PC-3 (cell line): Measurements from ENCODE around the gene TBC1D16. TPM values are rescaled to one million over a fixed set of nuclear protein-coding genes. Genes with fewer than 3 reads are reported as not detected.

Source experiments
- ATAC-seq: fragments of 200-7000 bp; cut with Tn5 transposase; 2 replicates; pipeline ENCODE4 v1.9.1; 2020; ENCODE audit warnings: mild to moderate bottlenecking, moderate library complexity
- BruUV-seq: library from RNA; stranded (reverse); fragments of 400-500 nt; replicated peaks from 2 replicates; lab custom pipeline; 2021; lab: Mats Ljungman, UMichigan
- CTCF ChIA-PET: fragments of 300-600 bp; sonication (Branson Sonifier 250); formaldehyde crosslinking; loops from one replicate; lab custom pipeline; 2022; ENCODE audit warnings: antibody characterized with exemption; lab: Charles Lee
- POLR2A ChIA-PET: fragments of 300-600 bp; sonication (Branson Sonifier 250); formaldehyde crosslinking; loops from one replicate; lab custom pipeline; 2022; ENCODE audit warnings: antibody characterized with exemption; ENCODE audit not compliant: unreplicated experiment; lab: Charles Lee
- DNase-seq: peaks from one replicate; pipeline ENCODE4 v3.0.0-alpha.2; 2015
- H2AFZ ChIP-seq: fragments of 300-600 bp; sonication (generic); 2 replicates; pipeline ENCODE4 v1.6.0; 2016; ENCODE audit warnings: antibody characterized with exemption, low read length
- H3F3A ChIP-seq: fragments of 300-600 bp; sonication (generic); one replicate; pipeline ENCODE4 v1.6.0; 2017; ENCODE audit warnings: antibody characterized with exemption, low read length, control low read depth, mild to moderate bottlenecking; ENCODE audit not compliant: unreplicated experiment
- H3K27ac ChIP-seq: fragments of 300-600 bp; sonication (generic); 2 replicates; pipeline ENCODE4 v1.5.1; 2016; ENCODE audit warnings: mild to moderate bottlenecking, low read length
- H3K27me3 ChIP-seq: fragments of 300-600 bp; sonication (generic); 2 replicates; pipeline ENCODE4 v1.6.1; 2016; ENCODE audit warnings: low read length, mixed read lengths
- H3K36me3 ChIP-seq: fragments of 300-600 bp; sonication (generic); 2 replicates; pipeline ENCODE4 v1.6.1; 2016; ENCODE audit warnings: low read depth, mixed run types, low read length, mixed read lengths
- H3K4me1 ChIP-seq: fragments of 300-600 bp; sonication (generic); 2 replicates; pipeline ENCODE4 v1.5.1; 2016; ENCODE audit warnings: low read length; ENCODE audit not compliant: insufficient read depth
- H3K4me2 ChIP-seq: fragments of 300-600 bp; sonication (generic); 2 replicates; pipeline ENCODE4 v1.6.0; 2016; ENCODE audit warnings: low read length
- H3K4me3 ChIP-seq: fragments of 300-600 bp; sonication (generic); 2 replicates; pipeline ENCODE4 v1.5.1; 2016; ENCODE audit warnings: mild to moderate bottlenecking, low read length, mixed read lengths
- H3K79me2 ChIP-seq: fragments of 300-600 bp; sonication (generic); 2 replicates; pipeline ENCODE4 v1.6.1; 2017; ENCODE audit warnings: low read length, mixed read lengths
- H3K9ac ChIP-seq: fragments of 300-600 bp; sonication (generic); 2 replicates; pipeline ENCODE4 v1.6.0; 2016; ENCODE audit warnings: mild to moderate bottlenecking, low read length
- H3K9me2 ChIP-seq: fragments of 300-600 bp; sonication (generic); replicated peaks from 2 replicates; pipeline ENCODE4 v1.6.1; 2016; ENCODE audit warnings: mixed run types, low read length, mixed read lengths
- H3K9me3 ChIP-seq: fragments of 300-600 bp; sonication (generic); 2 replicates; pipeline ENCODE4 v1.6.1; 2016; ENCODE audit warnings: low read length, mixed read lengths
- H4K20me1 ChIP-seq: fragments of 300-600 bp; sonication (generic); 2 replicates; pipeline ENCODE4 v1.6.1; 2016; ENCODE audit warnings: low read length, mixed read lengths
- CTCF ChIP-seq: fragments of 300-600 bp; sonication (generic); conservative IDR thresholded peaks from 2 replicates; pipeline ENCODE4 v1.5.1; 2017; ENCODE audit warnings: antibody characterized with exemption, low read depth, mild to moderate bottlenecking, low read length
- EZH2 ChIP-seq: fragments of 300-600 bp; sonication (generic); IDR thresholded peaks from one replicate; pipeline ENCODE4 v1.6.1; 2017; ENCODE audit warnings: antibody characterized with exemption, mild to moderate bottlenecking, low read length; ENCODE audit not compliant: unreplicated experiment
- EZH2phosphoT487 ChIP-seq: fragments of 300-600 bp; sonication (generic); IDR thresholded peaks from 2 replicates; pipeline ENCODE4 v1.6.1; 2018; ENCODE audit warnings: mild to moderate bottlenecking, antibody characterized with exemption, low read length, borderline replicate concordance
- intact Hi-C: fragments of 100-400 bp; cut with micrococcal nuclease; formaldehyde crosslinking; loops from 2 replicates; pipeline ENCODE4 v1.9.0; 2023
- total RNA-seq: library from RNA; depleted of rRNA; stranded (reverse); fragments of >200 nt; gene quantifications from 2 replicates; pipeline ENCODE4 v1.2.3, GENCODE V29; 2014

TBC1D16 gene
- total RNA-seq, 1 experiment from 2014 or later, result 23.7 TPM

GRCh38 chr17:79922116-79922601 lies 113.5 kb downstream of the TBC1D16 start:
- ATAC-seq (no peak), DNase-seq (no peak)
- TF ChIP-seq EZH2phosphoT487 (no peak), EZH2 (no peak), CTCF (no peak)
- no peaks in the 10 kb centered on the region for H3K9me2 ChIP-seq
- intact Hi-C loops, result no loop called here
- H3K4me2 ChIP-seq, result no peak overlapping the region
- no peak overlapping the region for H3K9ac ChIP-seq
- no peaks in the 10 kb centered on the region for H3K79me2 ChIP-seq
- H3K36me3 ChIP-seq, result no peaks in the 10 kb centered on the region
- no peak overlapping the region for H2AFZ ChIP-seq
- H3K4me3 ChIP-seq, result no peak overlapping the region
- no peaks in the 10 kb centered on the region for H3K27me3 ChIP-seq
- ChIA-PET POLR2A (no interaction called here), CTCF (interaction anchor here (0.7 kb wide), 1 partner anchor 52 kb away, joined by 4 read pairs; no protein-coding TSS in a partner anchor)
- no peaks in the 10 kb centered on the region for H3K9me3 ChIP-seq
- H3K4me1 ChIP-seq, result peaks cover 29% of the 10 kb centered on the region
- no TSS peak for BruUV-seq
- H3K27ac ChIP-seq, result no peak overlapping the region
- no peaks in the 10 kb centered on the region for H3F3A ChIP-seq
- no peaks in the 10 kb centered on the region for H4K20me1 ChIP-seq

GRCh38 chr17:79921411-79922115 lies 114.1 kb downstream of the TBC1D16 start:
- Histone ChIP-seq H3K9ac (no peak overlapping the region), H4K20me1 (no peaks in the 10 kb centered on the region), H3F3A (no peaks in the 10 kb centered on the region), H2AFZ (no peak overlapping the region), H3K9me2 (no peaks in the 10 kb centered on the region), H3K79me2 (no peaks in the 10 kb centered on the region), H3K4me1 (peaks cover 29% of the 10 kb centered on the region), H3K27ac (no peak overlapping the region), H3K36me3 (no peaks in the 10 kb centered on the region), H3K4me2 (no peak overlapping the region), H3K4me3 (no peak overlapping the region), H3K9me3 (no peaks in the 10 kb centered on the region), H3K27me3 (no peaks in the 10 kb centered on the region)
- POLR2A ChIA-PET, result no interaction called here
- ATAC-seq, result no peak
- TF ChIP-seq CTCF (no peak), EZH2phosphoT487 (no peak), EZH2 (no peak)
- intact Hi-C loops, result no loop called here
- DNase-seq, result no peak
- CTCF ChIA-PET, result interaction anchor here (0.6 to 0.7 kb wide), 2 partner anchors 53 to 227 kb away, joined by 3 to 4 read pairs; no protein-coding TSS in a partner anchor
- no TSS peak for BruUV-seq
